ENCODE data around the gene OR9A2. TPM values are rescaled to one million over a fixed set of nuclear protein-coding genes. Genes with fewer than 3 reads are reported as not detected.

OR9A2 gene
- total RNA-seq, 1 donor from 2014 or later: not detected

DNA sequence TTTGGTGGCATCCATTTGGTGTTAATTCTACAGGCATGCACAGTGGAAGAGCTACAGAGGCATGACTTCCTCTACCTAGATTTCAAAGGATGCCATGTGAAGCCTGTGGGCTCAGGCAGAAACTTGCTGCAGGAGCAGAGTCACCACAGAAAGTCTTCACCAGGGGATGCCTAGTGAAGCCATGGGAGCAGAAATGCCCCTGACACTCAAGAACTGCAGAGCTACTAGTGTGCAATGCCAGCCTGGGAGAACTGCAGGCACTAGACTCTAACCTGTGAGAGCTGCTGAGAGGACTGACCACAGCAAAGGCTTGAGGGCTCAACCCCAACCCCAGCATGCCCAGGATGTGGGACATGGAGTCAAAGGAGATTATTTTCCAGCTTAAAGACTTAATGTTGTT lies 3.9 kb downstream of the OR9A2 start:
- intact Hi-C loops (cut with DNase I): no loop called here
- TF ChIP-seq, protein P1, sequence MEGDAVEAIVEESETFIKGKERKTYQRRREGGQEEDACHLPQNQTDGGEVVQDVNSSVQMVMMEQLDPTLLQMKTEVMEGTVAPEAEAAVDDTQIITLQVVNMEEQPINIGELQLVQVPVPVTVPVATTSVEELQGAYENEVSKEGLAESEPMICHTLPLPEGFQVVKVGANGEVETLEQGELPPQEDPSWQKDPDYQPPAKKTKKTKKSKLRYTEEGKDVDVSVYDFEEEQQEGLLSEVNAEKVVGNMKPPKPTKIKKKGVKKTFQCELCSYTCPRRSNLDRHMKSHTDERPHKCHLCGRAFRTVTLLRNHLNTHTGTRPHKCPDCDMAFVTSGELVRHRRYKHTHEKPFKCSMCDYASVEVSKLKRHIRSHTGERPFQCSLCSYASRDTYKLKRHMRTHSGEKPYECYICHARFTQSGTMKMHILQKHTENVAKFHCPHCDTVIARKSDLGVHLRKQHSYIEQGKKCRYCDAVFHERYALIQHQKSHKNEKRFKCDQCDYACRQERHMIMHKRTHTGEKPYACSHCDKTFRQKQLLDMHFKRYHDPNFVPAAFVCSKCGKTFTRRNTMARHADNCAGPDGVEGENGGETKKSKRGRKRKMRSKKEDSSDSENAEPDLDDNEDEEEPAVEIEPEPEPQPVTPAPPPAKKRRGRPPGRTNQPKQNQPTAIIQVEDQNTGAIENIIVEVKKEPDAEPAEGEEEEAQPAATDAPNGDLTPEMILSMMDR (IDR thresholded peaks at IDR 0.05): no peak
- Histone ChIP-seq H3K9me3 (no peaks in the 10 kb centered on the region), H3K4me1 (no peaks in the 10 kb centered on the region), H3K27me3 (no peaks in the 10 kb centered on the region), H3K36me3 (no peaks in the 10 kb centered on the region), H3K27ac (no peak overlapping the region), H3K4me3 (no peak overlapping the region)
- no peak for DNase-seq
- ATAC-seq: no peak

DNA sequence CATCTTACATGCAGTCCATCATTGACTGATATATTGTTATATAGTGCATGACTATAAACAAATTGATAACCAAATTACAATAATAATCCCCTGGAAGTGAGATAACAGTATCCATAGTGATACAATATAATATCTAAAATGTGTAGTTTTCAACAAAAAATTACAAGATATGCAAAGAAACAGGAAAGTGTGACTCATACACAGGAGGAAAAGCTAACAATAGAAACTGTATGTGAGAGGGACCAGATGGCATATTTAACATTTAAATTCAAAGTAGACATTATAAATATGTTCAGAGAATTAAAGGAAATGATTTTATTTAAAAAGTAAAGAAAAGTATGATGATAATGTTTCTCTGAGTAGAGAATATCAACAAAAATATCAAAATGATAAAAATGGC lies 8.0 kb downstream of the OR9A2 start:
- ATAC-seq (no peak), DNase-seq (no peak)
- H3K9me3 ChIP-seq: no peaks in the 10 kb centered on the region
- no peaks in the 10 kb centered on the region for H3K36me3 ChIP-seq
- H3K27ac ChIP-seq: no peak overlapping the region
- no peaks in the 10 kb centered on the region for H3K4me1 ChIP-seq
- H3K27me3 ChIP-seq: no peaks in the 10 kb centered on the region
- TF ChIP-seq, protein P1 (IDR thresholded peaks at IDR 0.05): no peak
- intact Hi-C loops (cut with DNase I): no loop called here
- no peak overlapping the region for H3K4me3 ChIP-seq

DNA sequence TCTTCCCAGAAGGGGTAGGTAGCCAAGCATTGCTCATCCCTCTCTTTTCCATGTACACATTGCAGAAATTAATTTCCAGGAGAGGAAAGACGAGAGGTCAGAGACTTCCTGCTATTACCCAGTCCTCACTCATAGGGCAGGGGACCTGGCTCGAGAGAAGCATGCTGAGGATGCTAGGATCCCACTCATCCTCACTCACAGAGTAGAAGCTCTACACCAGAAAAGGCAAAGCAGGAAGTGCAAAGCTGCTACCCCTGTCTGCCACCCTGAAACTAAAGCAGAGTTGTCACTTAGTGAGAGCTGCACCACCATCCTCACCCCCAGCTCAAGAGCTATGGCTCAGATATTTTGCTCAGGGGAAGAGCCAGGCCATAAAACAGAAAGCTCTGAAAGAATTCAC lies 9.9 kb downstream of the OR9A2 start:
- TF ChIP-seq, protein P1 (IDR thresholded peaks at IDR 0.05): no peak
- ATAC-seq: no peak

DNA sequence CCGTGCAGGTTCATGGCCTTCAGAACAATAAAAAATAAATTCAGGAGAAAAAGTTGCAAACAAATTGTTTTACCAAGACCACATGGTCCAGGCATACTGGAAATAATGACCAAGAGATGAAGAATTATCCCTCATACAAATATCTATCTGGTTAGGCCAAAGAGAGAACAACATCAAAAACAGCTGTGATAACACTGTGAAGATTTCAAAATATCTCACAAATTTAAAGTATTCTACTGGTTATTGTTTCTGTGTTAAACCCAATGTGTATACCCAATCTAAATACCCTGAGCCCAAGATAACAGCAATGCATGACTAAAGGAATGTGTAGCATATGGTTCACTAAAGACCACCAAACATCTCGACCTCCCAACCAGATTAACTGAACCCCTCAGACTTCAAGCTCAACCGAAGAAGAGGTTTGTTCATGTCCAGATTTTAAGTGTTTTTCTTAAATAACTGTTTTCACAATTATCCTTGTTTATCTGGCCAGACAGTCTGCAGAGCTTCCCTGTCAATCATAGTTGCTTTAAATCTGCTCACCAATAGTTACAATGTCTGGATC lies 10.9 kb downstream of the OR9A2 start:
- DNase-seq: no peak
- Histone ChIP-seq H3K27ac (no peak overlapping the region), H3K4me3 (no peak overlapping the region), H3K36me3 (no peaks in the 10 kb centered on the region), H3K4me1 (no peaks in the 10 kb centered on the region), H3K27me3 (no peaks in the 10 kb centered on the region), H3K9me3 (no peaks in the 10 kb centered on the region)
- intact Hi-C loops (cut with DNase I): no loop called here
- TF ChIP-seq, protein P1 (IDR thresholded peaks at IDR 0.05): no peak
- ATAC-seq: no peak

More for the DNA sequence above, 9.9 kb downstream of the OR9A2 start:
- Histone ChIP-seq H3K27ac (no peak overlapping the region), H3K27me3 (no peaks in the 10 kb centered on the region), H3K36me3 (no peaks in the 10 kb centered on the region), H3K9me3 (no peaks in the 10 kb centered on the region), H3K4me1 (no peaks in the 10 kb centered on the region), H3K4me3 (no peak overlapping the region)
- intact Hi-C loops (cut with DNase I): no loop called here
- DNase-seq: no peak

DNA sequence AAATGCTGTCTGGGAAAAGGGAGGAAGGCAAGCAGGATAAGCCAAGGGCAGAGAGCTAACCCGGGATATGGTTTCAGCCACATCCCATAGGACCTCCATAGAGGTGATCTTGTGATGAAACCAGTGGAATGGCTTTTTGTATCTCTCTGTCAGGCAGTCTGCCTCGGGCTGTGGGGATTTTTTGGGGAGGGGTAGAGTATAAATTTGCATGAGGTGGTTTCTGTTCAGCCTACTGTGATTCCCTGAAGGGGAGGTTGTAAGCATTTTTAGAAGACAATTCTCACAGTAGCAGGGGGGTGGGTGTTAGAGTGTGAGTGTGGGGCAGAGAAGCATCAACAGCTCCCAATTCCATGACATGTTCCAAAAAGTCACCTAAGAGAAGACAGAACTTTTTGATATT lies 11.8 kb downstream of the OR9A2 start:
- H3K36me3 ChIP-seq: no peaks in the 10 kb centered on the region

More for the DNA sequence above, 11.8 kb downstream of the OR9A2 start:
- DNase-seq (no peak), ATAC-seq (no peak)
- H3K4me3 ChIP-seq: no peak overlapping the region
- TF ChIP-seq, protein P1 (IDR thresholded peaks at IDR 0.05): no peak
- H3K27ac ChIP-seq: no peak overlapping the region
- H3K27me3 ChIP-seq: no peaks in the 10 kb centered on the region
- intact Hi-C loops (cut with DNase I): no loop called here
- no peaks in the 10 kb centered on the region for H3K9me3 ChIP-seq
- no peaks in the 10 kb centered on the region for H3K4me1 ChIP-seq
